GM12801 (cell line): Measurements from ENCODE around the gene OBP2A.

Experiments
- TF ChIP-seq, protein P1 (sequence below): IDR thresholded peaks from one replicate; pipeline ENCODE4 v1.5.1; 2011; ENCODE audit warnings: control low read depth; ENCODE audit not compliant: insufficient read length; ENCODE audit errors: extremely low read depth

OBP2A gene

GRCh38 chr9:135587658-135588057, 41.7 kb downstream of the OBP2A start:
- TF ChIP-seq, protein P1, sequence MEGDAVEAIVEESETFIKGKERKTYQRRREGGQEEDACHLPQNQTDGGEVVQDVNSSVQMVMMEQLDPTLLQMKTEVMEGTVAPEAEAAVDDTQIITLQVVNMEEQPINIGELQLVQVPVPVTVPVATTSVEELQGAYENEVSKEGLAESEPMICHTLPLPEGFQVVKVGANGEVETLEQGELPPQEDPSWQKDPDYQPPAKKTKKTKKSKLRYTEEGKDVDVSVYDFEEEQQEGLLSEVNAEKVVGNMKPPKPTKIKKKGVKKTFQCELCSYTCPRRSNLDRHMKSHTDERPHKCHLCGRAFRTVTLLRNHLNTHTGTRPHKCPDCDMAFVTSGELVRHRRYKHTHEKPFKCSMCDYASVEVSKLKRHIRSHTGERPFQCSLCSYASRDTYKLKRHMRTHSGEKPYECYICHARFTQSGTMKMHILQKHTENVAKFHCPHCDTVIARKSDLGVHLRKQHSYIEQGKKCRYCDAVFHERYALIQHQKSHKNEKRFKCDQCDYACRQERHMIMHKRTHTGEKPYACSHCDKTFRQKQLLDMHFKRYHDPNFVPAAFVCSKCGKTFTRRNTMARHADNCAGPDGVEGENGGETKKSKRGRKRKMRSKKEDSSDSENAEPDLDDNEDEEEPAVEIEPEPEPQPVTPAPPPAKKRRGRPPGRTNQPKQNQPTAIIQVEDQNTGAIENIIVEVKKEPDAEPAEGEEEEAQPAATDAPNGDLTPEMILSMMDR: no peak

DNA sequence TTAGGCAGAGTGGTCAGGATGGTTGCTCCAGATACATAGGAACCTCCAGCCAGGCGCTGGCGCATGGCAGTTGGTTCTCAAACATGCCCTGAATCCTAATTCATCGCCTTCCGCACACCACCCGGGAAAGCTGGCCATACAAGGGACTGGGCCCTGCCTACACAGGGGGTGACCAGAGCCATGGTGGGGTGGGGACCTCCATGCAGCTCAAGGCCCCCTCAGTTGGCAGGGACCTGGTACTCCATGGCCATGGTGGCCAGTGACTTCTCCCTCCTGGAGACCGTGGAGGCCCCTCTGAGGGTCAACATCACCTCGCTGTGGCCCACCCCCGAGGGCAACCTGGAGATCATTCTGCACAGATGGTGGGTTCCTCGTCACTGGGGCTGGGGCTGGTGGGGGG, 42.4 kb downstream of the OBP2A start:
- TF ChIP-seq, protein P1: no peak

DNA sequence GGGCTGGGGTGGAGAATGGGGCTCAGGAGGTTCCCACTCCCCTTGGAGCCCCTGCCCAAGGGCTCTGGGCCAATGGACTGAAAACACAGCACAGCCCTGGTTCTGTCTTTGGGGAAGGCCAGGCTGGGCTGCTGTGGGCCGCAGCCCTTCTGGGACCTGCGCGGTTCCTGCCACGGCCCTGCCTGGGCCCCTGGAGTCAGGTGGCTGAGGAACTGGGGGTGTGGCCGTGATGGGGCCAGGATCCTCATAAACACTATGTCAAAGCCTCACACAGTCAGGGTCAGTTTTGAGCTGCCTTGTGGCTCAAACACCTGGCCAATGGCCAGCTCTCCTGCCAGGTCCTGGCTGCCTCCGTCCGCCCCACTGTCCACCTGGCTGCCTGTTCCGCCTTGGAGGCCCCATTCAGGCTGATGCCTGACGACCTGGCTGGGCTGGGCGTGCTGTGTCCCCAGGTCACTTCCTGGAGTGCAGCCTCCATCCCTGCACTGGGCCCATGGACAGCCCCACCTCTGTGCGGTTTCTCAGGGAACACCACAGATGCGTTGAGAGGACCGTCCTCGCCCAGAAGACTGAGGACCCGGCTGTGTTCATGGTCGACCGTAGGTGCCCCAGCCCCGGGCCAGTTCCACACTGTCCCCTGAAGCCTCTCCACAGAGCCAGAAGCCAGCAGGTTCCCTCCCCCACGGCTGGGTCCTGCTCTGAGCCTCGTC, 43.1 kb downstream of the OBP2A start:
- TF ChIP-seq, protein P1: no peak

- TF ChIP-seq, protein P1: no peak
Observed at GRCh38 chr9:135589596-135590485, 43.9 kb downstream of the OBP2A start.

GRCh38 chr9:135590486-135591079, 44.7 kb downstream of the OBP2A start:
- TF ChIP-seq, protein P1: no peak

DNA sequence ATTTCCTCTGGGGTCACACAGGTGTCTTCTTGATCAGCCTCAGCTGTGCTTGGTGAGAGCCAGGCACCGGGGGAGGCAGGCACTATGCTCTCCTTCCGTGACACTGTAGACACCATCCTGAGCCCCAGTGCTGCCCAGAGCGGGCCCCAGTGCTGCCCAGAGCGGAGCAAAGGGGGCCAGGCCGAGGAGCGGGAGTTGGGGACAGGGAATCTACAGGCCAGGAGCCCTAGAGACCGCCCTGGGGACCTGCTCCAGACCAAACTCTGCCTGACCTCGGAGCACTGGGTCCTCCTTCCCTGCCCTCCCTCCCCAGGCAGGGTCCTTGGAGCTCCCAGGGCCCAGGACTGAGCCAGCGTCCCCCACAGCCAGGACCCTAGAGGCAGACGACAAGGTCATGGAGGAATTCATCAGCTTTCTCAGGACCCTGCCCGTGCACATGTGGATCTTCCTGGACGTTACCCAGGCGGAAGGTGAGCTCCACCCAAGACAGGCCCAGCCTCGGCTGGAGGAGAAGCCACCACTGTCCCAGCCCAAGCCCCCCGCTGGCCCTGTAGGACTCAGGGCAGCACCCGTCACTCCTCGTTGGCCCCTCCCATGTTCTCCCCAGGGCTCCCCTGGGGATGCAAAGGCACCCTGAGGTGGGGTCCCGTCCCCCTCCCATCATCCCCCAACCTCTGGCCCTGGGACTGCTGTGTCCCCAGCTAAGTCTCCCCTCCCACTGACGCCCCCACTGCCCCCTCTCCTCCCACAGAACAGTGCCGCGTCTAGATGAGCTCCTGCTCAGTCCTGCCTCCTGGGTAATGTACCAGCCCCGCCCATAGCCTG, 45.8 kb downstream of the OBP2A start:
- TF ChIP-seq, protein P1: no peak

- TF ChIP-seq, protein P1: no peak
Observed at GRCh38 chr9:135592331-135592590, 46.3 kb downstream of the OBP2A start.
